HCT116 (cell line): ENCODE data around the gene ZDHHC14. TPM values are rescaled to one million over a fixed set of nuclear protein-coding genes. Genes with fewer than 3 reads are reported as not detected.

ENCODE experiments used
- ATAC-seq: fragments of 200-7000 bp; cut with Tn5 transposase; 2 replicates; pipeline ENCODE4 v1.9.1; 2020; ENCODE audit warnings: mild to moderate bottlenecking, moderate library complexity
- BruUV-seq: library from RNA; stranded (reverse); fragments of 400-500 nt; replicated peaks from 2 replicates; lab custom pipeline; 2021; lab: Mats Ljungman, UMichigan
- CTCF ChIA-PET: fragments of 300-600 bp; sonication (Branson Sonifier 250); formaldehyde crosslinking; loops from one replicate; lab custom pipeline; 2021; ENCODE audit warnings: antibody characterized with exemption; lab: Charles Lee
- POLR2A ChIA-PET: fragments of 300-600, 350-600 bp; sonication (Branson Sonifier 250); formaldehyde crosslinking; loops from one replicate; lab custom pipeline; 2021; ENCODE audit warnings: antibody characterized with exemption; lab: Charles Lee
- RAD21 ChIA-PET, 2 experiments: fragments of 300-600 bp; sonication (Branson Sonifier 250); formaldehyde crosslinking; loops; one replicate each; lab custom pipeline; 2023; ENCODE audit warnings: low total read pairs in 2 of 2; ENCODE audit not compliant: uncharacterized antibody in 2 of 2, unreplicated experiment in 2 of 2, low non-redundant PET in 1 of 2; lab: Charles Lee
- DNase-seq: peaks from one replicate; pipeline ENCODE4 v3.0.0-alpha.2; 2010; ENCODE audit warnings: low read depth, low spot score
- H2AFZ ChIP-seq: fragments of 200-600 bp; shearing (Covaris generic), sonication (generic); 2 replicates; pipeline ENCODE4 v1.6.1; 2017; ENCODE audit warnings: low read depth, mixed run types, mixed read lengths, antibody characterized with exemption, low read length; ENCODE audit not compliant: poor library complexity, severe bottlenecking
- H3K27ac ChIP-seq: 2 replicates; pipeline ENCODE4 v1.5.1; 2012; ENCODE audit warnings: low read depth, low read length
- H3K27me3 ChIP-seq: fragments of 200-600 bp; sonication (generic); 2 replicates; pipeline ENCODE4 v1.6.1; 2016; ENCODE audit warnings: mixed run types, low read length, mixed read lengths; ENCODE audit not compliant: insufficient read depth
- H3K36me3 ChIP-seq, 2 experiments: fragments of 200-500 bp in 1 of 2; fragments of 200-600 bp in 1 of 2; sonication (Bioruptor generic) in 1 of 2; sonication (generic) in 1 of 2; 2 replicates each; pipeline versions ENCODE4 v1.5.1 to v1.6.1; 2014 to 2016; ENCODE audit warnings: low read length in 2 of 2, inconsistent platforms in 1 of 2, mixed read lengths in 1 of 2, mixed run types in 1 of 2; ENCODE audit not compliant: insufficient read depth in 2 of 2, control insufficient read depth in 1 of 2
- H3K4me1 ChIP-seq, 2 experiments: fragments of 200-600 bp in 1 of 2; sonication (generic) in 1 of 2; 2 replicates each; pipeline versions ENCODE4 v1.5.1 to v1.6.1; 2012 to 2017; ENCODE audit warnings: low read length in 2 of 2, inconsistent platforms in 1 of 2, mild to moderate bottlenecking in 1 of 2, mixed read lengths in 1 of 2, mixed run types in 1 of 2, moderate library complexity in 1 of 2; ENCODE audit not compliant: insufficient read depth in 2 of 2, control insufficient read depth in 1 of 2
- H3K4me2 ChIP-seq: fragments of 200-600 bp; sonication (generic); 2 replicates; pipeline ENCODE4 v1.6.1; 2017; ENCODE audit warnings: mixed run types, low read length, mixed read lengths
- H3K4me3 ChIP-seq, 2 experiments: fragments of 200-600 bp in 1 of 2; sonication (generic) in 1 of 2; replicated peaks in 1 of 2; 2 replicates each; pipeline ENCODE4 v1.5.1; 2011 to 2016; ENCODE audit warnings: low read length in 2 of 2, control low read depth in 1 of 2, low read depth in 1 of 2, mild to moderate bottlenecking in 1 of 2, mixed read lengths in 1 of 2, mixed run types in 1 of 2
- H3K79me2 ChIP-seq: fragments of 200-600 bp; sonication (generic); 2 replicates; pipeline ENCODE4 v1.6.1; 2017; ENCODE audit warnings: mild to moderate bottlenecking, mixed run types, low read length, moderate library complexity, mixed read lengths; ENCODE audit not compliant: insufficient read depth
- H3K9ac ChIP-seq: fragments of 200-600 bp; sonication (generic); 2 replicates; pipeline ENCODE4 v1.6.1; 2016; ENCODE audit warnings: low read length, mixed read lengths
- H3K9me2 ChIP-seq: fragments of 200-600 bp; sonication (generic), shearing (Covaris generic); 2 replicates; pipeline ENCODE4 v1.6.1; 2017; ENCODE audit warnings: mixed run types, mild to moderate bottlenecking, moderate library complexity; ENCODE audit not compliant: insufficient read depth
- H3K9me3 ChIP-seq, 2 experiments: fragments of 200-500 bp in 1 of 2; fragments of 200-600 bp in 1 of 2; sonication (Bioruptor generic) in 1 of 2; sonication (generic) in 1 of 2; 2 replicates each; pipeline ENCODE4 v1.6.1; 2014 to 2017; ENCODE audit warnings: low read length in 2 of 2, mixed read lengths in 2 of 2, inconsistent platforms in 1 of 2, low read depth in 1 of 2, mild to moderate bottlenecking in 1 of 2, mixed run types in 1 of 2, moderate library complexity in 1 of 2; ENCODE audit not compliant: control insufficient read depth in 1 of 2, insufficient read depth in 1 of 2
- H4K20me1 ChIP-seq: fragments of 200-600 bp; sonication (generic), shearing (Covaris generic); 2 replicates; pipeline ENCODE4 v1.6.1; 2017; ENCODE audit warnings: mixed run types, mild to moderate bottlenecking, moderate library complexity; ENCODE audit not compliant: insufficient read depth
- CEBPB ChIP-seq: IDR thresholded peaks from 2 replicates; pipeline ENCODE4 v1.6.1; 2012; ENCODE audit warnings: low read depth
- EGR1 ChIP-seq: IDR thresholded peaks from 2 replicates; pipeline ENCODE4 v1.6.1; 2012; ENCODE audit warnings: low read depth
- ELF1 ChIP-seq: IDR thresholded peaks from 2 replicates; pipeline ENCODE4 v1.6.1; 2012; ENCODE audit warnings: low read depth, borderline replicate concordance
- EZH2phosphoT487 ChIP-seq: fragments of 200-600 bp; IDR thresholded peaks from 2 replicates; pipeline ENCODE4 v1.6.1; 2018; ENCODE audit warnings: antibody characterized with exemption, borderline replicate concordance
- FOSL1 ChIP-seq: IDR thresholded peaks from 2 replicates; pipeline ENCODE4 v1.6.1; 2012; ENCODE audit warnings: low read depth
- POLR2A ChIP-seq: IDR thresholded peaks from 2 replicates; pipeline ENCODE4 v1.7.0; 2011; ENCODE audit warnings: borderline replicate concordance; ENCODE audit not compliant: insufficient read depth, insufficient read length; ENCODE audit errors: extremely low read depth
- RAD21 ChIP-seq: IDR thresholded peaks from 2 replicates; pipeline ENCODE4 v1.6.1; 2012; ENCODE audit warnings: low read depth, mild to moderate bottlenecking
- SP1 ChIP-seq: IDR thresholded peaks from 2 replicates; pipeline ENCODE4 v1.6.1; 2012; ENCODE audit warnings: low read depth
- TCF7L2 ChIP-seq: IDR thresholded peaks from 2 replicates; pipeline ENCODE4 v1.7.0; 2011; ENCODE audit warnings: borderline replicate concordance, inconsistent platforms; ENCODE audit not compliant: insufficient read depth, insufficient read length; ENCODE audit errors: extremely low read depth
- ZNF274 ChIP-seq: fragments of 200-500 bp; sonication (Bioruptor generic); IDR thresholded peaks from 2 replicates; pipeline ENCODE4 v1.6.1; 2014; ENCODE audit warnings: mild to moderate bottlenecking, low read depth, low read length, inconsistent platforms
- intact Hi-C: fragments of 100-400 bp; cut with micrococcal nuclease; formaldehyde crosslinking; loops from 2 replicates; pipeline ENCODE4 v1.10.0; 2022
- total RNA-seq: library from RNA; stranded (reverse); gene quantifications from one replicate; pipeline ENCODE4 v1.2.1, GENCODE V29; 2021; ENCODE audit not compliant: unreplicated experiment
- TF ChIP-seq, protein P1 (sequence below): IDR thresholded peaks from 2 replicates; pipeline ENCODE4 v1.6.1; 2012; ENCODE audit warnings: low read depth

Gene ZDHHC14
- total RNA-seq, 1 experiment from 2014 or later = 5.3 TPM

DNA sequence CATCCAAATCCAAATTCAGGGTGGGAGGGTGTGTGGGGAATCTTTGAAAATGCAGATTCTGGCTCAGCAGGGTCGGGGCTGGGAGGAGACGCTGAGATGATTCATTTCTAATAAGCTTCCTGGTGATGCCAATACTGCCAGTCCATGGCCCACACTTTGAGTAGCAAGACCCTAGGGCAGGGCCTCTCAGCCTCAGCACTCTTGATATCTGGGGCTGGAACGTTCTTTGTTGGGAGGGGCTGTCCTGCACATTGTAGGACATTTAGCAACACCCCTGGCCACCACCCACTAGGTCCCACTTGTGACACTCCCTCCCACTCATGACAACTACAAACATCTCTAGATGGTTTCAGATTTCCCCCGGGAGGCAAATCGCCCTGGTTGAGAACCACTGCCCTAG is 191.0 kb downstream of the ZDHHC14 start:
- POLR2A ChIA-PET = no interaction called here
- CTCF ChIA-PET = no interaction called here
- TF ChIP-seq FOSL1 (no peak), POLR2A (no peak), ELF1 (no peak), RAD21 (no peak), ZNF274 (no peak)
- TF ChIP-seq, protein P1, sequence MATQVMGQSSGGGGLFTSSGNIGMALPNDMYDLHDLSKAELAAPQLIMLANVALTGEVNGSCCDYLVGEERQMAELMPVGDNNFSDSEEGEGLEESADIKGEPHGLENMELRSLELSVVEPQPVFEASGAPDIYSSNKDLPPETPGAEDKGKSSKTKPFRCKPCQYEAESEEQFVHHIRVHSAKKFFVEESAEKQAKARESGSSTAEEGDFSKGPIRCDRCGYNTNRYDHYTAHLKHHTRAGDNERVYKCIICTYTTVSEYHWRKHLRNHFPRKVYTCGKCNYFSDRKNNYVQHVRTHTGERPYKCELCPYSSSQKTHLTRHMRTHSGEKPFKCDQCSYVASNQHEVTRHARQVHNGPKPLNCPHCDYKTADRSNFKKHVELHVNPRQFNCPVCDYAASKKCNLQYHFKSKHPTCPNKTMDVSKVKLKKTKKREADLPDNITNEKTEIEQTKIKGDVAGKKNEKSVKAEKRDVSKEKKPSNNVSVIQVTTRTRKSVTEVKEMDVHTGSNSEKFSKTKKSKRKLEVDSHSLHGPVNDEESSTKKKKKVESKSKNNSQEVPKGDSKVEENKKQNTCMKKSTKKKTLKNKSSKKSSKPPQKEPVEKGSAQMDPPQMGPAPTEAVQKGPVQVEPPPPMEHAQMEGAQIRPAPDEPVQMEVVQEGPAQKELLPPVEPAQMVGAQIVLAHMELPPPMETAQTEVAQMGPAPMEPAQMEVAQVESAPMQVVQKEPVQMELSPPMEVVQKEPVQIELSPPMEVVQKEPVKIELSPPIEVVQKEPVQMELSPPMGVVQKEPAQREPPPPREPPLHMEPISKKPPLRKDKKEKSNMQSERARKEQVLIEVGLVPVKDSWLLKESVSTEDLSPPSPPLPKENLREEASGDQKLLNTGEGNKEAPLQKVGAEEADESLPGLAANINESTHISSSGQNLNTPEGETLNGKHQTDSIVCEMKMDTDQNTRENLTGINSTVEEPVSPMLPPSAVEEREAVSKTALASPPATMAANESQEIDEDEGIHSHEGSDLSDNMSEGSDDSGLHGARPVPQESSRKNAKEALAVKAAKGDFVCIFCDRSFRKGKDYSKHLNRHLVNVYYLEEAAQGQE = no peak

DNA sequence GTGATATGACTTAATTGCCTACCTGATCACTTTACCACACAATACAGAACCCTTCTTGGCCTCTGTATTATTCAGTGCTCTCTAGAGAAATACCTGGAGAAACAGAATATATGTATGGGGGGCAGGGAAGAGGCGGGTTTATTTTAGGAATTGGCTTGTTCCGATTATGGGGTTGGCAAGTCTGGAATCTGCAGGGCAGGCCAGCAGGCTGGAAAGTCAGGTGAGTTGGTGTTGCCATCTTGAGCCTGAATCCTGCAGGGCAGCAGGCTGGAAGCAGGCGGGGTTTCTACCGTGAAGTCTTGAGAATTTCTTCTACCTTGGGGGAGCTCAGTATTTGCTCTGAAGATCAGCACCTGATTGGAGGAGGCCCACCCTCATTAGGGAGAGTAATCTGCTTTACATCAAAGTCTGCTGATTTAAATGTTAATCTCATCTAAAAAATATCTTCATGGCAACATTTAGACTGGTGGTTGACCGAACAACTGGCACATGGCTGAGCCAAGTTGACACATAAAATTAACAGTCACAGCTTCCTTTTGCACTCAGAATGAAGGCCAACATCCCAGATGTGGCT is 193.9 kb downstream of the ZDHHC14 start:
- Histone ChIP-seq H3K4me2 (no peak overlapping the region), H4K20me1 (no peaks in the 10 kb centered on the region), H3K9me2 (no peaks in the 10 kb centered on the region), H3K9me3 (no peaks in the 10 kb centered on the region), H3K79me2 (no peaks in the 10 kb centered on the region), H3K27ac (no peak overlapping the region), H3K27me3 (no peaks in the 10 kb centered on the region), H2AFZ (no peak overlapping the region), H3K9ac (no peak overlapping the region), H3K4me3 (no peak overlapping the region), H3K36me3 (no peaks in the 10 kb centered on the region), H3K4me1 (no peaks in the 10 kb centered on the region)
- CTCF ChIA-PET = no interaction called here
- intact Hi-C loops = no loop called here
- no TSS peak for BruUV-seq
- RAD21 ChIA-PET = no interaction called here
- TF ChIP-seq EZH2phosphoT487 (no peak), TCF7L2 (no peak), EGR1 (no peak), RAD21 (no peak), SP1 (no peak), CEBPB (no peak)
- DNase-seq (no peak), ATAC-seq (no peak)
- POLR2A ChIA-PET = no interaction called here

More for the DNA sequence above, 191.0 kb downstream of the ZDHHC14 start:
- Histone ChIP-seq H3K79me2 (no peaks in the 10 kb centered on the region), H3K27ac (no peak overlapping the region), H3K9ac (no peak overlapping the region), H3K36me3 (no peaks in the 10 kb centered on the region), H3K4me1 (no peaks in the 10 kb centered on the region), H3K4me3 (no peak overlapping the region), H3K9me2 (no peaks in the 10 kb centered on the region), H4K20me1 (no peaks in the 10 kb centered on the region), H3K9me3 (no peaks in the 10 kb centered on the region), H3K4me2 (no peak overlapping the region), H3K27me3 (no peaks in the 10 kb centered on the region), H2AFZ (no peak overlapping the region)
- BruUV-seq = no TSS peak
- DNase-seq (no peak), ATAC-seq (no peak)
- intact Hi-C loops = no loop called here
- RAD21 ChIA-PET = no interaction called here
